HepG2 (cell line): ENCODE measurements around the gene SPAG5. TPM values are rescaled to one million over a fixed set of nuclear protein-coding genes. Genes with fewer than 3 reads are reported as not detected.

Experiments
- AHDC1 ChIP-seq: sonication (generic); formaldehyde crosslinking; IDR thresholded peaks from 2 replicates; pipeline ENCODE4 v1.5.1; 2020; ENCODE audit warnings: mild to moderate bottlenecking, missing genetic modification reagents, borderline replicate concordance
- ASH2L ChIP-seq: fragments of 300-600, 200-600 bp; sonication (generic); IDR thresholded peaks from 2 replicates; pipeline ENCODE4 v1.7.0; 2017; ENCODE audit warnings: low read depth, mild to moderate bottlenecking, moderate library complexity, mixed read lengths, low read length; ENCODE audit not compliant: insufficient read length
- CC2D1A ChIP-seq: sonication (generic); formaldehyde crosslinking; IDR thresholded peaks from 2 replicates; pipeline ENCODE4 v1.8.1; 2023; ENCODE audit warnings: mild to moderate bottlenecking, missing genetic modification reagents
- FOXP4 ChIP-seq: sonication (generic); formaldehyde crosslinking; IDR thresholded peaks from 2 replicates; pipeline ENCODE4 v1.4.0; 2020; ENCODE audit warnings: missing genetic modification reagents
- GABPB1 ChIP-seq: IDR thresholded peaks from 2 replicates; pipeline ENCODE4 v1.6.1; 2016; ENCODE audit warnings: mild to moderate bottlenecking, missing genetic modification reagents, moderate library complexity, missing compliant biosample characterization
- HDAC2 ChIP-seq: sonication (generic); formaldehyde crosslinking; IDR thresholded peaks from 2 replicates; pipeline ENCODE4 v1.4.0; 2020; ENCODE audit warnings: missing genetic modification reagents
- HES4 ChIP-seq: sonication (generic); formaldehyde crosslinking; IDR thresholded peaks from 2 replicates; pipeline ENCODE4 v1.9.0; 2021; ENCODE audit warnings: mild to moderate bottlenecking, missing genetic modification reagents, borderline replicate concordance
- MAFF ChIP-seq: IDR thresholded peaks from 2 replicates; pipeline ENCODE4 v1.6.1; 2011; ENCODE audit warnings: low read depth, low read length, improper control_type of control experiment
- MYC ChIP-seq: sonication (generic); formaldehyde crosslinking; IDR thresholded peaks from 2 replicates; pipeline ENCODE4 v1.9.0; 2021; ENCODE audit warnings: missing genetic modification reagents, borderline replicate concordance
- PATZ1 ChIP-seq: sonication (generic); formaldehyde crosslinking; IDR thresholded peaks from 2 replicates; pipeline ENCODE4 v1.4.0; 2020; ENCODE audit warnings: missing genetic modification reagents
- SMYD3 ChIP-seq: sonication (generic); formaldehyde crosslinking; IDR thresholded peaks from 2 replicates; pipeline ENCODE4 v1.8.1; 2023; ENCODE audit warnings: mild to moderate bottlenecking, missing genetic modification reagents
- SP4 ChIP-seq: sonication (generic); formaldehyde crosslinking; IDR thresholded peaks from 2 replicates; pipeline ENCODE4 v1.8.1; 2023; ENCODE audit warnings: mild to moderate bottlenecking, missing genetic modification reagents
- SRF ChIP-seq: IDR thresholded peaks from 2 replicates; pipeline ENCODE4 v1.6.1; 2011; ENCODE audit warnings: mild to moderate bottlenecking, low read depth, low read length, moderate library complexity
- TIGD3 ChIP-seq: sonication (generic); formaldehyde crosslinking; IDR thresholded peaks from 2 replicates; pipeline ENCODE4 v1.5.1; 2020; ENCODE audit warnings: mild to moderate bottlenecking, missing genetic modification reagents, borderline replicate concordance
- ZNF275 ChIP-seq: sonication (generic); formaldehyde crosslinking; IDR thresholded peaks from 2 replicates; pipeline ENCODE4 v1.8.0; 2022; ENCODE audit warnings: missing genetic modification reagents, mild to moderate bottlenecking, inconsistent platforms, borderline replicate concordance
- ZNF891 ChIP-seq: sonication (generic); formaldehyde crosslinking; IDR thresholded peaks from 2 replicates; pipeline ENCODE4 v1.5.0; 2020; ENCODE audit warnings: mild to moderate bottlenecking, missing genetic modification reagents
- polyA plus RNA-seq, 8 experiments: library from polyadenylated mRNA; depleted of rRNA in 3 of 8; stranded (reverse) in 7 of 8; unstranded in 1 of 8; fragments of >200 nt; fragmentation: Illumina TruSeq in 4 of 8; extraction: Trizol in 4 of 8; gene quantifications; 2 replicates each; pipeline versions ENCODE4 v1.2.1 to v1.2.3, GENCODE V29; 2011 to 2016; ENCODE audit warnings: low read depth in 4 of 8, missing spikeins in 1 of 8, mixed read lengths in 1 of 8; ENCODE audit not compliant: insufficient read depth in 1 of 8
- total RNA-seq, 5 experiments: library from RNA; depleted of rRNA; stranded (reverse); fragments of >200 nt; fragmentation: Illumina TruSeq; extraction: Trizol; gene quantifications; 2 replicates each; pipeline ENCODE4 v1.2.3, GENCODE V29; 2016; ENCODE audit warnings: low read depth in 1 of 5

Gene SPAG5
- total and polyA plus RNA-seq, 2 of the 13 experiments (the other 11 are each of a cell fraction or from before 2014, with no cell fraction given), result 41.4 to 98.0 TPM

- TF ChIP-seq FOXP4 (CRISPR knock-in tag), result no peak
- TF ChIP-seq GABPB1 (CRISPR knock-in tag), result peak; percentile 92
- TF ChIP-seq HES4 (CRISPR knock-in tag), result peak; percentile 78; the same call in 1 of the 2 replicates
- peak; percentile 98 for TF ChIP-seq SP4 (CRISPR knock-in tag)
- peak; percentile 77 for TF ChIP-seq ASH2L
- TF ChIP-seq SMYD3 (CRISPR knock-in tag), result 0 out of 2 replicates have a peak, but pooled peaks have one; percentile 38
- no peak for TF ChIP-seq AHDC1 (CRISPR knock-in tag)
- peak; percentile 55 for TF ChIP-seq PATZ1 (CRISPR knock-in tag)
- no peak for TF ChIP-seq CC2D1A
- TF ChIP-seq HDAC2 (CRISPR knock-in tag), result peak; percentile 13; the same call in 1 of the 2 replicates
- TF ChIP-seq ZNF275 (CRISPR knock-in tag), result peak; percentile 43; the same call in 1 of the 2 replicates
- no peak for TF ChIP-seq MAFF
- peak; percentile 90 for TF ChIP-seq MYC (CRISPR knock-in tag)
- no peak for TF ChIP-seq ZNF891 (CRISPR knock-in tag)
- TF ChIP-seq SRF, result no peak
- 0 out of 2 replicates have a peak, but pooled peaks have one; percentile 34 for TF ChIP-seq TIGD3 (CRISPR knock-in tag)
These were observed 46.2 kb upstream of the SPAG5 start, which contains the start of gene BLTP2 (continued) for GRCh38 chr17:28644787-28645575.
